Coronary artery (tissue), 2 donors: ENCODE results near the gene ZNHIT6.
"Not testable (repeated sequence)": the region's sequence is repeated elsewhere in the genome, so short reads cannot be mapped to it uniquely, and the experiment has no call there.

ENCODE experiments used
- DNase-seq: peaks from one replicate; pipeline ENCODE4 v3.0.0-alpha.2; 2017; ENCODE audit warnings: low spot score
- H3K27ac ChIP-seq, 2 donors: fragments of 200-600 bp; sonication (generic); one replicate each; pipeline ENCODE4 v1.5.1; 2016 to 2019
- H3K4me3 ChIP-seq: fragments of 200-600 bp; sonication (generic); 2 replicates; pipeline ENCODE4 v1.5.1; 2016; ENCODE audit warnings: mild to moderate bottlenecking, moderate library complexity
- TF ChIP-seq, protein P1 (sequence below): fragments of 200-600 bp; sonication (generic); IDR thresholded peaks from one replicate; pipeline ENCODE4 v1.5.1; 2019; ENCODE audit warnings: antibody characterized with exemption

The ZNHIT6 gene

GRCh38 chr1:85656256-85656655 lies 52.0 kb downstream of the ZNHIT6 start:
- Histone ChIP-seq H3K27ac (no peak overlapping the region), H3K4me3 (no peak overlapping the region)
- DNase-seq: no peak
- TF ChIP-seq, protein P1, sequence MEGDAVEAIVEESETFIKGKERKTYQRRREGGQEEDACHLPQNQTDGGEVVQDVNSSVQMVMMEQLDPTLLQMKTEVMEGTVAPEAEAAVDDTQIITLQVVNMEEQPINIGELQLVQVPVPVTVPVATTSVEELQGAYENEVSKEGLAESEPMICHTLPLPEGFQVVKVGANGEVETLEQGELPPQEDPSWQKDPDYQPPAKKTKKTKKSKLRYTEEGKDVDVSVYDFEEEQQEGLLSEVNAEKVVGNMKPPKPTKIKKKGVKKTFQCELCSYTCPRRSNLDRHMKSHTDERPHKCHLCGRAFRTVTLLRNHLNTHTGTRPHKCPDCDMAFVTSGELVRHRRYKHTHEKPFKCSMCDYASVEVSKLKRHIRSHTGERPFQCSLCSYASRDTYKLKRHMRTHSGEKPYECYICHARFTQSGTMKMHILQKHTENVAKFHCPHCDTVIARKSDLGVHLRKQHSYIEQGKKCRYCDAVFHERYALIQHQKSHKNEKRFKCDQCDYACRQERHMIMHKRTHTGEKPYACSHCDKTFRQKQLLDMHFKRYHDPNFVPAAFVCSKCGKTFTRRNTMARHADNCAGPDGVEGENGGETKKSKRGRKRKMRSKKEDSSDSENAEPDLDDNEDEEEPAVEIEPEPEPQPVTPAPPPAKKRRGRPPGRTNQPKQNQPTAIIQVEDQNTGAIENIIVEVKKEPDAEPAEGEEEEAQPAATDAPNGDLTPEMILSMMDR: no peak

DNA sequence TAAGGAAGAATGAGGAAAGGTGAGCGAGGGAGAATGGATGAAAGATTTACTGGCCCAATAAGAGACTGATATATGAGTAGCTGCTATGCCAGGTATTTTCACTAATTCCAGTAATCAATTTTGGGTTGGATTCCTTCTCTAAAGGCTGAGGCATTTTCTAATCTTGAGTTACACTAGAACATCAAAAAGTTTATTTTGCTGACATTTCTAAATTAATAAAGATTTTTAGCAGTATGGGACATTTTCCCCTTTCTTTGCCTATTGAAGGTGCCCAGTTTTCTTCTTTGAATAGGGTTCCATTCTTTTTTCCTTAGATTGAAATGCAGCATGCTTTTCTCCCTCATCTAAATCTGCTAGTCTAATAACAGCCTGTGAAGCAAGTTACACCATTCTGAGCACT lies 52.9 kb downstream of the ZNHIT6 start:
- H3K27ac ChIP-seq: no peak overlapping the region
- DNase-seq: no peak
- TF ChIP-seq, protein P1: no peak
- H3K4me3 ChIP-seq: no peak overlapping the region

- no peak overlapping the region for H3K4me3 ChIP-seq
- TF ChIP-seq, protein P1: no peak
- H3K27ac ChIP-seq: no peak overlapping the region
- no peak for DNase-seq
These were observed 54.0 kb downstream of the ZNHIT6 start for GRCh38 chr1:85654066-85654782.

GRCh38 chr1:85652327-85652726 lies 55.9 kb downstream of the ZNHIT6 start:
- TF ChIP-seq, protein P1: no peak
- Histone ChIP-seq H3K27ac (no peak overlapping the region), H3K4me3 (no peak overlapping the region)
- no peak for DNase-seq

- H3K4me3 ChIP-seq: no peak overlapping the region
- TF ChIP-seq, protein P1: no peak
- no peak overlapping the region for H3K27ac ChIP-seq
- DNase-seq: no peak
These were observed 57.6 kb downstream of the ZNHIT6 start for GRCh38 chr1:85650645-85651044.

GRCh38 chr1:85649591-85649990 lies 58.6 kb downstream of the ZNHIT6 start:
- no peak overlapping the region for H3K4me3 ChIP-seq
- TF ChIP-seq, protein P1: no peak
- no peak for DNase-seq
- no peak overlapping the region for H3K27ac ChIP-seq

DNA sequence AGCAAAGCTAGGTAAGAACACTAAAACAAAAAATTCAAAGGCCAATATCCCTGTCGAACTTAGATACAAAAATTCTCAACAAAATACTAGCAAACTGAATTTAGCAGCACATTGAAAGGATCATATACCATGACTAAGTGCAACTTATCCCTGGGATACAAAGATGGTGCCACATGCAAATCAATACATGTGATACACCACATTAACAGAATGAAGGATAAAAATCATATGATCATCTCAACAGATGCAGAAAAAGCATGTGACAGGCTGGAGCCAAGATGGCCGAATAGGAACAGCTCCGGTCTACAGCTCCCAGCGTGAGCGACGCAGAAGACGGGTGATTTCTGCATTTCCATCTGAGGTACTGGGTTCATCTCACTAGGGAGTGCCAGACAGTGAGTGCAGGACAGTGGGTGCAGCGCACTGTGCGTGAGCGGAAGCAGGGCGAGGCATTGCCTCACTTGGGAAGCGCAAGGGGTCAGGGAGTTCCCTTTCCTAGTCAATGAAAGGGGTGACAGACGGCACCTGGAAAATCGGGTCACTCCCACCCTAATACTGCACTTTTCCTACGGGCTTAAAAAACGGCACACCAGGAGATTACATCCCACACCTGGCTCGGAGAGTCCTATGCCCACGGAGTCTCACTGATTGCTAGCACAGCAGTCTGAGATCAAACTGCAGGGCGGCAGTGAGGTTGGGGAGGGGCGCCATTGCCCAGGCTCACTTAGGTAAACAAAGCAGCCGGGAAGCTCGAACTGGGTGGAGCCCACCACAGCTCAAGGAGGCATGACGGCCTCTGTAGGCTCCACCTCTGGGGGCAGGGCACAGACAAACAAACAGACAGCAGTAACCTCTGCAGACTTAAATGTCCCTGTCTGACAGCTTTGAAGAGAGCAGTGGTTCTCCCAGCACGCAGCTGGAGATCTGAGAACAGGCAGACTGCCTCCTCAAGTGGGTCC lies 66.4 kb downstream of the ZNHIT6 start:
- H3K27ac ChIP-seq, DNase-seq, H3K4me3 ChIP-seq: not testable (repeated sequence)

- H3K4me3 ChIP-seq, DNase-seq, H3K27ac ChIP-seq: not testable (repeated sequence)
These were observed 68.3 kb downstream of the ZNHIT6 start for GRCh38 chr1:85639920-85640319.
